SK-N-SH (cell line): ENCODE data around the gene SMPDL3A. TPM values are rescaled to one million over a fixed set of nuclear protein-coding genes. Genes with fewer than 3 reads are reported as not detected.

ENCODE experiments used
- CTCF ChIA-PET: fragments of 300-600, 350-600 bp; formaldehyde crosslinking; extraction: SDS; loops from one replicate; lab custom pipeline; 2021; lab: Yijun Ruan, JAX
- POLR2A ChIA-PET: fragments of 350-600 bp; sonication (Branson Sonifier 250); formaldehyde crosslinking; extraction: SDS; loops from one replicate; lab custom pipeline; 2020; ENCODE audit warnings: antibody characterized with exemption, inconsistent platforms; lab: Yijun Ruan, JAX
- DNase-seq: peaks from one replicate; pipeline ENCODE4 v3.0.0; 2012
- H2AFZ ChIP-seq: fragments of 200-600 bp; sonication (generic); 2 replicates; pipeline ENCODE4 v1.8.1; 2016; ENCODE audit warnings: antibody characterized with exemption, mild to moderate bottlenecking, low read depth
- H3F3A ChIP-seq: fragments of 200-600 bp; sonication (generic); replicated peaks from 2 replicates; pipeline ENCODE3; 2016; ENCODE audit warnings: antibody characterized with exemption, mild to moderate bottlenecking; ENCODE audit not compliant: insufficient read depth
- H3K27ac ChIP-seq, 2 experiments: fragments of 200-500 bp in 1 of 2; fragments of 200-600 bp in 1 of 2; sonication (Bioruptor generic) in 1 of 2; sonication (generic), shearing (Covaris generic) in 1 of 2; 2 replicates each; pipeline versions ENCODE4 v1.5.1 to v1.6.1; 2014 to 2016; ENCODE audit warnings: low read depth in 2 of 2, inconsistent platforms in 1 of 2, low read length in 1 of 2, mild to moderate bottlenecking in 1 of 2, mixed read lengths in 1 of 2
- H3K27me3 ChIP-seq: fragments of 200-600 bp; sonication (generic), shearing (Covaris generic); 2 replicates; pipeline ENCODE4 v1.6.1; 2016; ENCODE audit warnings: mixed run types; ENCODE audit not compliant: insufficient read depth
- H3K36me3 ChIP-seq, 2 experiments: fragments of 200-500 bp in 1 of 2; fragments of 200-600 bp in 1 of 2; sonication (Bioruptor generic) in 1 of 2; sonication (generic) in 1 of 2; replicated peaks in 1 of 2; 2 replicates each; pipeline versions ENCODE3 to v1.5.1; 2014 to 2016; ENCODE audit warnings: low read length in 1 of 2, mild to moderate bottlenecking in 1 of 2; ENCODE audit not compliant: insufficient read depth in 2 of 2, control insufficient read depth in 1 of 2
- H3K4me1 ChIP-seq, 2 experiments: fragments of 200-500 bp in 1 of 2; fragments of 200-600 bp in 1 of 2; sonication (Bioruptor generic) in 1 of 2; sonication (generic), shearing (Covaris generic) in 1 of 2; 2 replicates each; pipeline versions ENCODE4 v1.5.1 to v1.6.1; 2014 to 2016; ENCODE audit warnings: low read depth in 1 of 2, low read length in 1 of 2, mixed run types in 1 of 2; ENCODE audit not compliant: insufficient read depth in 2 of 2, control insufficient read depth in 1 of 2
- H3K4me2 ChIP-seq: fragments of 200-600 bp; sonication (generic), shearing (Covaris generic); 2 replicates; pipeline ENCODE4 v1.6.1; 2017; ENCODE audit warnings: mixed run types
- H3K4me3 ChIP-seq, 2 experiments: fragments of 200-500 bp in 1 of 2; fragments of 200-600 bp in 1 of 2; sonication (Bioruptor generic) in 1 of 2; sonication (generic), shearing (Covaris generic) in 1 of 2; 2 replicates each; pipeline versions ENCODE4 v1.5.1 to v1.8.1; 2014 to 2016; ENCODE audit warnings: low read depth in 2 of 2, inconsistent platforms in 1 of 2, low read length in 1 of 2, mild to moderate bottlenecking in 1 of 2, mixed read lengths in 1 of 2, moderate library complexity in 1 of 2
- H3K79me2 ChIP-seq: fragments of 200-600 bp; sonication (generic); 2 replicates; pipeline ENCODE4 v1.8.1; 2017; ENCODE audit warnings: mild to moderate bottlenecking; ENCODE audit not compliant: insufficient read depth
- H3K9ac ChIP-seq: fragments of 200-600 bp; sonication (generic); 2 replicates; pipeline ENCODE4 v1.6.1; 2017; ENCODE audit warnings: mixed run types
- H3K9me2 ChIP-seq: fragments of 200-600 bp; sonication (generic); 2 replicates; pipeline ENCODE4 v1.6.1; 2017; ENCODE audit warnings: mixed run types
- H3K9me3 ChIP-seq: fragments of 200-600 bp; sonication (generic); 2 replicates; pipeline ENCODE4 v1.6.1; 2017; ENCODE audit warnings: mixed run types, mild to moderate bottlenecking, moderate library complexity
- H4K20me1 ChIP-seq: fragments of 200-600 bp; sonication (generic); 2 replicates; pipeline ENCODE4 v1.6.1; 2017; ENCODE audit warnings: mild to moderate bottlenecking, mixed run types; ENCODE audit not compliant: insufficient read depth
- CHD2 ChIP-seq: fragments of 150-350 bp; IDR thresholded peaks from 2 replicates; pipeline ENCODE4 v1.6.1; 2018; ENCODE audit warnings: low read length; ENCODE audit not compliant: partially characterized antibody
- EP300 ChIP-seq, 2 experiments: IDR thresholded peaks; 2 replicates each; pipeline versions ENCODE4 v1.4.0 to v1.6.1; 2012; ENCODE audit warnings: borderline replicate concordance in 1 of 2, low read depth in 1 of 2, low read length in 1 of 2
- EZH2phosphoT487 ChIP-seq: fragments of 200-600 bp; sonication (generic); IDR thresholded peaks from 2 replicates; pipeline ENCODE4 v1.6.1; 2017; ENCODE audit warnings: low read depth, mixed run types, mild to moderate bottlenecking, antibody characterized with exemption, moderate library complexity, borderline replicate concordance
- FOXM1 ChIP-seq: IDR thresholded peaks from 2 replicates; pipeline ENCODE4 v1.4.0; 2012; ENCODE audit warnings: low read depth, mild to moderate bottlenecking
- GABPA ChIP-seq: IDR thresholded peaks from 2 replicates; pipeline ENCODE4 v1.4.0; 2012; ENCODE audit warnings: low read depth, mild to moderate bottlenecking
- GATA2 ChIP-seq: sonication (generic); formaldehyde crosslinking; IDR thresholded peaks from 2 replicates; pipeline ENCODE4 v1.5.0; 2020; ENCODE audit warnings: mild to moderate bottlenecking, missing genetic modification reagents
- MXI1 ChIP-seq: IDR thresholded peaks from 2 replicates; pipeline ENCODE4 v1.6.1; 2012; ENCODE audit warnings: mild to moderate bottlenecking, low read depth, low read length, improper control_type of control experiment
- NRF1 ChIP-seq: IDR thresholded peaks from 2 replicates; pipeline ENCODE4 v1.6.1; 2012; ENCODE audit warnings: low read depth, mild to moderate bottlenecking, low read length
- SMC3 ChIP-seq: IDR thresholded peaks from 2 replicates; pipeline ENCODE4 v1.6.1; 2012; ENCODE audit warnings: low read depth, low read length, improper control_type of control experiment
- TCF12 ChIP-seq: IDR thresholded peaks from 2 replicates; pipeline ENCODE4 v1.4.0; 2012
- WGBS: methylation state at CpG from one replicate; pipeline ENCODE4 v1.1.6; 2017; ENCODE audit warnings: low lambda C conversion rate; 5-methylcytosine and 5-hydroxymethylcytosine counted together
- polyA plus RNA-seq, 3 experiments: library from polyadenylated mRNA; depleted of rRNA; stranded (reverse); fragments of >200 nt; gene quantifications; 2 replicates each; pipeline ENCODE4 v1.2.3, GENCODE V29; 2012
- TF ChIP-seq, protein P1 (sequence below): fragments of 200-600 bp; sonication (generic); IDR thresholded peaks from 2 replicates; pipeline ENCODE4 v1.6.1; 2017; ENCODE audit warnings: antibody characterized with exemption, mild to moderate bottlenecking, moderate library complexity
- TF ChIP-seq, protein P2 (sequence below): IDR thresholded peaks from 2 replicates; pipeline ENCODE4 v1.6.1; 2012; ENCODE audit warnings: mild to moderate bottlenecking, low read depth, low read length, moderate library complexity
- TF ChIP-seq, protein P3 (sequence below): IDR thresholded peaks from 2 replicates; pipeline ENCODE4 v1.4.0; 2012; ENCODE audit warnings: low read depth, borderline replicate concordance
- TF ChIP-seq, protein P4 (sequence below): IDR thresholded peaks from 2 replicates; pipeline ENCODE4; 2012

SMPDL3A gene
- polyA plus RNA-seq, 1 of the 3 experiments (the other 2 are of a cell fraction), result 2.0 TPM

DNA sequence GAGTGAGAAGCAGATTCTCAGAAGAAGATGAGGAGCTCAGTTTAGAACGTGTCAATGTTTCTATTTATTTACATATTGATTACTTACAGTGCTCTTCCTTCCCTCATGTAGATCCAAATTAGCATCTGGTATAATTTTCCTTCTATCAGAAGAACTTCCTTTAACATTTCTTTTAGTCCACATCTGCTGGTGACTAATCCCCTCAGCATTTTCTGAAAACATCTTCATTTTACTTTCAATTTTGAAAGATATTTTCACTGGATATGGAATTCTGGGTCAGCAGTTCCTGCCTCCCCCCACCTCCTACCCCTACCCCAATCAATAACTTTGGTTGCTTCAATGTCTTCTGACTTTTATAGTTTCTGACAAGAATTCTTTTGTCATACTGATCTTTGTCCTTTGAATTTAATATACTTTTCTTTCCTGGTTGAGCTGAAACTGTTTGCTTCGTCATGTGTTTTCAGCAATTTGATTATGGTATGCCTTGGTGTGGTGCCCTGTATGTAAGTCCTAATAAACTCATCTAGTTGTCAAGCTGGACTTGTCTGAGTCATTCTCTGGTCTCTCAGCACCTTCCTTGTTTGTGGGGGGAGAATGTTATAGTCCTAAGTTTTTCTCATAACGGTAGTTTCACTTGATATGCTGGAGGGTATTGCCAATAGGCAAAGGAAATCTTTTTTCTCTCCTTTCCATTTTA lies 57.0 kb downstream of the SMPDL3A start:
- ChIA-PET POLR2A (no interaction called here), CTCF (interaction anchor here (1.0 kb wide), 1 partner anchor 355 kb away, joined by 3 read pairs; no protein-coding TSS in a partner anchor)
- H3K9me2 ChIP-seq, result no peaks in the 10 kb centered on the region
- H3K4me2 ChIP-seq, result peak overlapping the region; percentile 65; the same call in 1 of the 2 replicates
- no peaks in the 10 kb centered on the region for H3K79me2 ChIP-seq
- no peaks in the 10 kb centered on the region for H3F3A ChIP-seq
- TF ChIP-seq, protein P1, sequence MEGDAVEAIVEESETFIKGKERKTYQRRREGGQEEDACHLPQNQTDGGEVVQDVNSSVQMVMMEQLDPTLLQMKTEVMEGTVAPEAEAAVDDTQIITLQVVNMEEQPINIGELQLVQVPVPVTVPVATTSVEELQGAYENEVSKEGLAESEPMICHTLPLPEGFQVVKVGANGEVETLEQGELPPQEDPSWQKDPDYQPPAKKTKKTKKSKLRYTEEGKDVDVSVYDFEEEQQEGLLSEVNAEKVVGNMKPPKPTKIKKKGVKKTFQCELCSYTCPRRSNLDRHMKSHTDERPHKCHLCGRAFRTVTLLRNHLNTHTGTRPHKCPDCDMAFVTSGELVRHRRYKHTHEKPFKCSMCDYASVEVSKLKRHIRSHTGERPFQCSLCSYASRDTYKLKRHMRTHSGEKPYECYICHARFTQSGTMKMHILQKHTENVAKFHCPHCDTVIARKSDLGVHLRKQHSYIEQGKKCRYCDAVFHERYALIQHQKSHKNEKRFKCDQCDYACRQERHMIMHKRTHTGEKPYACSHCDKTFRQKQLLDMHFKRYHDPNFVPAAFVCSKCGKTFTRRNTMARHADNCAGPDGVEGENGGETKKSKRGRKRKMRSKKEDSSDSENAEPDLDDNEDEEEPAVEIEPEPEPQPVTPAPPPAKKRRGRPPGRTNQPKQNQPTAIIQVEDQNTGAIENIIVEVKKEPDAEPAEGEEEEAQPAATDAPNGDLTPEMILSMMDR, result no peak
- TF ChIP-seq GATA2 (CRISPR knock-in tag) (no peak), SMC3 (no peak)
- TF ChIP-seq, protein P2, sequence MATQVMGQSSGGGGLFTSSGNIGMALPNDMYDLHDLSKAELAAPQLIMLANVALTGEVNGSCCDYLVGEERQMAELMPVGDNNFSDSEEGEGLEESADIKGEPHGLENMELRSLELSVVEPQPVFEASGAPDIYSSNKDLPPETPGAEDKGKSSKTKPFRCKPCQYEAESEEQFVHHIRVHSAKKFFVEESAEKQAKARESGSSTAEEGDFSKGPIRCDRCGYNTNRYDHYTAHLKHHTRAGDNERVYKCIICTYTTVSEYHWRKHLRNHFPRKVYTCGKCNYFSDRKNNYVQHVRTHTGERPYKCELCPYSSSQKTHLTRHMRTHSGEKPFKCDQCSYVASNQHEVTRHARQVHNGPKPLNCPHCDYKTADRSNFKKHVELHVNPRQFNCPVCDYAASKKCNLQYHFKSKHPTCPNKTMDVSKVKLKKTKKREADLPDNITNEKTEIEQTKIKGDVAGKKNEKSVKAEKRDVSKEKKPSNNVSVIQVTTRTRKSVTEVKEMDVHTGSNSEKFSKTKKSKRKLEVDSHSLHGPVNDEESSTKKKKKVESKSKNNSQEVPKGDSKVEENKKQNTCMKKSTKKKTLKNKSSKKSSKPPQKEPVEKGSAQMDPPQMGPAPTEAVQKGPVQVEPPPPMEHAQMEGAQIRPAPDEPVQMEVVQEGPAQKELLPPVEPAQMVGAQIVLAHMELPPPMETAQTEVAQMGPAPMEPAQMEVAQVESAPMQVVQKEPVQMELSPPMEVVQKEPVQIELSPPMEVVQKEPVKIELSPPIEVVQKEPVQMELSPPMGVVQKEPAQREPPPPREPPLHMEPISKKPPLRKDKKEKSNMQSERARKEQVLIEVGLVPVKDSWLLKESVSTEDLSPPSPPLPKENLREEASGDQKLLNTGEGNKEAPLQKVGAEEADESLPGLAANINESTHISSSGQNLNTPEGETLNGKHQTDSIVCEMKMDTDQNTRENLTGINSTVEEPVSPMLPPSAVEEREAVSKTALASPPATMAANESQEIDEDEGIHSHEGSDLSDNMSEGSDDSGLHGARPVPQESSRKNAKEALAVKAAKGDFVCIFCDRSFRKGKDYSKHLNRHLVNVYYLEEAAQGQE, result no peak
- no peaks in the 10 kb centered on the region for H3K4me1 ChIP-seq
- H3K9ac ChIP-seq, result no peak overlapping the region
- H3K4me3 ChIP-seq, result no peak overlapping the region; a peak in 2 of 4 replicates
- H3K27me3 ChIP-seq, result no peaks in the 10 kb centered on the region; the same call in 1 of the 2 replicates
- 28% methylated on average over 3 of the region's 3 CpGs for WGBS
- no peaks in the 10 kb centered on the region for H3K36me3 ChIP-seq
- DNase-seq, result no peak
- no peaks in the 10 kb centered on the region for H4K20me1 ChIP-seq
- H2AFZ ChIP-seq, result peak overlapping the region; percentile 48; the same call in 1 of the 2 replicates
- H3K27ac ChIP-seq, result no peak overlapping the region
- no peaks in the 10 kb centered on the region for H3K9me3 ChIP-seq

DNA sequence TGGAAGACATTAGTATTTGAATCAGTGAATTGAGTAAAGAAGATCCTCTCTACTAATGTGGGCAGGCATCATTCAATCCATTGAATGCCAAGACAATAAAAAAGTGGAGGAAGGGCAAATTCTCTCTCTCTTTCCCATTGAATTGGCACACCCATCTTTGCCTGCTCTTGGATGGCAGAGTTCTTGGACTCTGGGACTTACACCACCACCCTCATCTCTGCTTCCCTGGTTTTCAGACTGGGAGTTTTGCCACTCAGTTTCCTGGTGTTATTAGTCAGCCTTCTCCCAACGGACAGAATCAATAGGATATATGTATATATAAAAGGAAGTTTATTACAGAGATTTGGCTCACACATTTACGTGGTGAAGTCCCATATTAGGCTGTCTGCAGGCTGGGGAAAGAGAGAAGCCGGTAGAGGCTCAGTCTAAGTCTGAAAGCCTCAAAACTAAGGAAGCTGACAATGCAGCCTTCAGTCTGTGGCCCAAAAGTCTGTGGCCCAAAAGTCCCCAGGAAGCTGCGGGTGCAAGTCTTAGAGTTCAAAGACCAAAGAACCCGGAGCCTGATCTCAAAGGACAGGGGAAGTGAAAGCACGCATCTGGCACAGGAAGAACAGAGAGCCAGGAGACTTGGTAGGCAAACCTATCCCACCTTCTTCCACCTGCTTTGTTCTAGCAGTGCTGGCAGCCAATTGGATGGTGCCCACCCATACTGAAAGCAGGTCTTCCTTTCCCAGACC lies 64.4 kb downstream of the SMPDL3A start:
- Histone ChIP-seq H3K27me3 (no peaks in the 10 kb centered on the region), H3K27ac (no peak overlapping the region), H3K36me3 (no peaks in the 10 kb centered on the region), H4K20me1 (no peaks in the 10 kb centered on the region), H3K4me1 (no peaks in the 10 kb centered on the region), H3K4me3 (no peak overlapping the region), H3K9ac (no peak overlapping the region)
- ChIA-PET CTCF (no interaction called here), POLR2A (no interaction called here)
- TF ChIP-seq FOXM1, result no peak
- TF ChIP-seq, protein P3, sequence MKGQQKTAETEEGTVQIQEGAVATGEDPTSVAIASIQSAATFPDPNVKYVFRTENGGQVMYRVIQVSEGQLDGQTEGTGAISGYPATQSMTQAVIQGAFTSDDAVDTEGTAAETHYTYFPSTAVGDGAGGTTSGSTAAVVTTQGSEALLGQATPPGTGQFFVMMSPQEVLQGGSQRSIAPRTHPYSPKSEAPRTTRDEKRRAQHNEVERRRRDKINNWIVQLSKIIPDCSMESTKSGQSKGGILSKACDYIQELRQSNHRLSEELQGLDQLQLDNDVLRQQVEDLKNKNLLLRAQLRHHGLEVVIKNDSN, result no peak
- no peak for TF ChIP-seq NRF1
- TF ChIP-seq, protein P4, sequence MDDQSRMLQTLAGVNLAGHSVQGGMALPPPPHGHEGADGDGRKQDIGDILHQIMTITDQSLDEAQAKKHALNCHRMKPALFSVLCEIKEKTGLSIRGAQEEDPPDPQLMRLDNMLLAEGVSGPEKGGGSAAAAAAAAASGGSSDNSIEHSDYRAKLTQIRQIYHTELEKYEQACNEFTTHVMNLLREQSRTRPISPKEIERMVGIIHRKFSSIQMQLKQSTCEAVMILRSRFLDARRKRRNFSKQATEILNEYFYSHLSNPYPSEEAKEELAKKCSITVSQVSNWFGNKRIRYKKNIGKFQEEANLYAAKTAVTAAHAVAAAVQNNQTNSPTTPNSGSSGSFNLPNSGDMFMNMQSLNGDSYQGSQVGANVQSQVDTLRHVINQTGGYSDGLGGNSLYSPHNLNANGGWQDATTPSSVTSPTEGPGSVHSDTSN, result no peak
- TF ChIP-seq CHD2, result no peak
- no peak for TF ChIP-seq TCF12
- TF ChIP-seq GABPA, result no peak
- TF ChIP-seq EP300 (IDR thresholded peaks at IDR 0.05; ENCODE audit: borderline replicate concordance in 1 of 2, low read depth in 1 of 2, low read length in 1 of 2), result no peak
- TF ChIP-seq, protein P1, result no peak
- TF ChIP-seq MXI1, result no peak
- no peak for TF ChIP-seq EZH2phosphoT487
- TF ChIP-seq, all 33 proteins: peak for 0
- no peak overlapping the region for H2AFZ ChIP-seq
- WGBS, result 6% methylated on average over 6 of the region's 6 CpGs
- H3K79me2 ChIP-seq, result no peaks in the 10 kb centered on the region
- no peaks in the 10 kb centered on the region for H3K9me2 ChIP-seq
- H3F3A ChIP-seq, result no peaks in the 10 kb centered on the region
- H3K9me3 ChIP-seq, result no peaks in the 10 kb centered on the region
- no peak for DNase-seq
- no peak overlapping the region for H3K4me2 ChIP-seq
